ENCODE results near the gene GTF2F2. TPM values are rescaled to one million over a fixed set of nuclear protein-coding genes. Genes with fewer than 3 reads are reported as not detected.

Gene GTF2F2
- total and polyA plus RNA-seq, 2 donors (not counting 3 experiments of a cell fraction or from before 2014, with no cell fraction given): 7.5 to 23.6 TPM

DNA sequence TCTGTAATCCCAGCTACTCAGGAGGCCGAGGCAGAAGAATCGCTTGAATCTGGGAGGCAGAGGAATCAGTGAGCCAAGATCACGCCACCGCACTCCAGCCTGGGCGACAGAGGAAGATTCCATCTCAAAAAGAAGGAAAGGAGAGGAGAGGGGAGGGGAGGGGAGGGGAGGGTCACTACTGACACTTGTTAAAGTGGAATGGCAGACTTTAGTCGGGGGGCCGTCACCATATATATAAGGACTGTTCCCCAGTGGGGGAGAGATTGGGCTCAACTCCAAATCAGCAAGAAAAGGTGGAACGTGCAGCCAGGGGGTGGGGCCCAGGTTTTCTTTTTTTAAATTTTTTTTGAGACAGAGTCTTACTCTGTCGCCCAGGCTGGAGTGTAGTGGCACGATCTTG, 194.5 kb downstream of the GTF2F2 start:
- Histone ChIP-seq H3K9me3 (replicated peaks; ENCODE audit: control insufficient read depth, insufficient read depth, low read length) (no peaks in the 10 kb centered on the region), H2AFZ (ENCODE audit: low read depth, low read length) (no peak overlapping the region), H3K27me3 (ENCODE audit: control insufficient read depth in 2 of 2, insufficient read depth in 2 of 2, low read length in 2 of 2) (no peaks in the 10 kb centered on the region), H3K9ac (replicated peaks; ENCODE audit: extremely low read depth, insufficient read depth, low read length) (no peak overlapping the region), H3K4me2 (ENCODE audit: insufficient read depth, low read length) (no peak overlapping the region), H3K4me3 (replicated peaks in 1 of 3; ENCODE audit: insufficient read depth in 1 of 3, low read depth in 1 of 3, low read length in 3 of 3) (no peak overlapping the region), H3K79me2 (ENCODE audit: control insufficient read depth, insufficient read depth, low read length) (no peaks in the 10 kb centered on the region), H3K36me3 (ENCODE audit: control insufficient read depth in 2 of 2, extremely low read depth in 1 of 2, insufficient read depth in 2 of 2, low read length in 2 of 2) (no peaks in the 10 kb centered on the region), H3K9me1 (replicated peaks; ENCODE audit: control insufficient read depth, extremely low read depth, insufficient read depth, low read length) (no peaks in the 10 kb centered on the region), H3K27ac (ENCODE audit: insufficient read depth, low read depth, low read length) (no peak overlapping the region), H3K4me1 (ENCODE audit: control insufficient read depth, extremely low read depth, insufficient read depth, low read length) (peaks cover 10% of the 10 kb centered on the region), H4K20me1 (replicated peaks; ENCODE audit: control insufficient read depth, extremely low read depth, insufficient read depth, low read length) (no peaks in the 10 kb centered on the region)
- FAIRE-seq (no peak), DNase-seq (ENCODE audit: low read depth, low spot score) (no peak)
- TF ChIP-seq JUN (IDR thresholded peaks at IDR 0.05; ENCODE audit: borderline replicate concordance, insufficient read depth, insufficient read length, low read depth) (no peak), MYC (IDR thresholded peaks at IDR 0.05; ENCODE audit: low read depth, low read length) (no peak), GATA2 (IDR thresholded peaks at IDR 0.05; ENCODE audit: insufficient read depth, insufficient read length, low read depth, low read length) (no peak), EZH2 (IDR thresholded peaks at IDR 0.05; ENCODE audit: borderline replicate concordance, low read depth, low read length, severe bottlenecking) (no peak), POLR2AphosphoS5 (IDR thresholded peaks at IDR 0.05; ENCODE audit: insufficient read depth, low read depth, low read length) (no peak), POLR2A (IDR thresholded peaks at IDR 0.05; ENCODE audit: low read depth, low read length) (no peak), FOS (IDR thresholded peaks at IDR 0.05; ENCODE audit: borderline replicate concordance, insufficient read depth, low read length) (no peak)
- TF ChIP-seq, protein P1, sequence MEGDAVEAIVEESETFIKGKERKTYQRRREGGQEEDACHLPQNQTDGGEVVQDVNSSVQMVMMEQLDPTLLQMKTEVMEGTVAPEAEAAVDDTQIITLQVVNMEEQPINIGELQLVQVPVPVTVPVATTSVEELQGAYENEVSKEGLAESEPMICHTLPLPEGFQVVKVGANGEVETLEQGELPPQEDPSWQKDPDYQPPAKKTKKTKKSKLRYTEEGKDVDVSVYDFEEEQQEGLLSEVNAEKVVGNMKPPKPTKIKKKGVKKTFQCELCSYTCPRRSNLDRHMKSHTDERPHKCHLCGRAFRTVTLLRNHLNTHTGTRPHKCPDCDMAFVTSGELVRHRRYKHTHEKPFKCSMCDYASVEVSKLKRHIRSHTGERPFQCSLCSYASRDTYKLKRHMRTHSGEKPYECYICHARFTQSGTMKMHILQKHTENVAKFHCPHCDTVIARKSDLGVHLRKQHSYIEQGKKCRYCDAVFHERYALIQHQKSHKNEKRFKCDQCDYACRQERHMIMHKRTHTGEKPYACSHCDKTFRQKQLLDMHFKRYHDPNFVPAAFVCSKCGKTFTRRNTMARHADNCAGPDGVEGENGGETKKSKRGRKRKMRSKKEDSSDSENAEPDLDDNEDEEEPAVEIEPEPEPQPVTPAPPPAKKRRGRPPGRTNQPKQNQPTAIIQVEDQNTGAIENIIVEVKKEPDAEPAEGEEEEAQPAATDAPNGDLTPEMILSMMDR (IDR thresholded peaks at IDR 0.05; ENCODE audit: extremely low read depth in 1 of 2, insufficient read depth in 1 of 2, low read depth in 1 of 2, low read length in 2 of 2): no peak
- TF ChIP-seq, protein P2, sequence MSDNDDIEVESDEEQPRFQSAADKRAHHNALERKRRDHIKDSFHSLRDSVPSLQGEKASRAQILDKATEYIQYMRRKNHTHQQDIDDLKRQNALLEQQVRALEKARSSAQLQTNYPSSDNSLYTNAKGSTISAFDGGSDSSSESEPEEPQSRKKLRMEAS (IDR thresholded peaks at IDR 0.05; ENCODE audit: insufficient read depth, insufficient read length): no peak
- POLR2A ChIA-PET: no interaction called here
- dilution Hi-C loops (cut with MboI; ENCODE audit: extremely low pct_ligation_motif_present, low sequenced_read_pairs) (no loop called here), intact Hi-C loops (cut with micrococcal nuclease) (loop anchor here (10.0 kb wide), 1 partner anchor 830 kb away; no protein-coding TSS in a partner anchor)
- CTCF ChIA-PET: interaction anchor here (2.2 kb wide), 1 partner anchor 268 kb away, joined by 7 read pairs; no protein-coding TSS in a partner anchor
- BruUV-seq (replicated peaks): no TSS peak
